ENCODE measurements around the gene FOXRED2. TPM values are rescaled to one million over a fixed set of nuclear protein-coding genes. Genes with fewer than 3 reads are reported as not detected.
A peak's percentile ranks its signal among the peaks of the same experiment; 100 is the strongest.
"Not testable (repeated sequence)": the region's sequence is repeated elsewhere in the genome, so short reads cannot be mapped to it uniquely, and the experiment has no call there.

FOXRED2 gene
- total and polyA plus RNA-seq, 2 experiments from 2014 or later: 11.5 to 38.3 TPM

DNA sequence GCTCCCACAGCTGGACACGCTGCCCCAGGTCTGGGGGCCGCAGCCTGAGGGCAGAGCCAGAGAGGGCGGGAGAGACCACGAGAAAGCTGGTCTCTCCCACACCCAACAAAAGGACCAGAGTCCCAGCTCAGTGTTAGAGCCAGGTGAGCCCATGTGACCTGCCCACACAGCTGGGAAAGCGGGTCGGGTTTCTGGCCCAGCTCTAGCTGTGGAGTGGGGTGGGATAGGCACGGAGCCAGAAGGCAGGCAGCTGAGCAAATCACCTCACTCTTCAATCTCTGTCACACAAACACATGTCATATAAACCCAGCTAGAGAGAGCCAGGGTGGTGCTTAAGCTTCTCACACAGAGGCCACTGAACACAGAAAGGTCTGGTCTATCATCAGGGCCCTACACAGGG is 29.9 kb upstream of the FOXRED2 start:
- H3K4me2 ChIP-seq: no peak overlapping the region
- H3K9me2 ChIP-seq (ENCODE audit: insufficient read depth): 0 out of 2 replicates have a peak, but pooled peaks cover 6% of the 10 kb centered on the region
- Mint-ChIP-seq H3K4me3 (no peak overlapping the region), H3K4me1 (no peaks in the 10 kb centered on the region; the same call in 2 of the 3 replicates), H3K27me3 (ENCODE audit: insufficient read depth, low read depth, poor library complexity) (peaks cover under 1% of the 10 kb centered on the region), H3K36me3 (ENCODE audit: low read depth) (peaks cover 3% of the 10 kb centered on the region; the same call in 1 of the 3 replicates), H3K27ac (no peak overlapping the region), H3K9me3 (peaks cover 18% of the 10 kb centered on the region)
- no peaks in the 10 kb centered on the region for H3K36me3 ChIP-seq (ENCODE audit: insufficient read depth)
- no peak overlapping the region for H3K27ac ChIP-seq (ENCODE audit: low read depth)
- H3K79me2 ChIP-seq (replicated peaks; ENCODE audit: insufficient read depth): no peaks in the 10 kb centered on the region
- no peaks in the 10 kb centered on the region for H3K27me3 ChIP-seq (ENCODE audit: insufficient read depth)
- no peak for TF ChIP-seq NANOG (IDR thresholded peaks at IDR 0.05; ENCODE audit: borderline replicate concordance)
- TF ChIP-seq, protein P1, sequence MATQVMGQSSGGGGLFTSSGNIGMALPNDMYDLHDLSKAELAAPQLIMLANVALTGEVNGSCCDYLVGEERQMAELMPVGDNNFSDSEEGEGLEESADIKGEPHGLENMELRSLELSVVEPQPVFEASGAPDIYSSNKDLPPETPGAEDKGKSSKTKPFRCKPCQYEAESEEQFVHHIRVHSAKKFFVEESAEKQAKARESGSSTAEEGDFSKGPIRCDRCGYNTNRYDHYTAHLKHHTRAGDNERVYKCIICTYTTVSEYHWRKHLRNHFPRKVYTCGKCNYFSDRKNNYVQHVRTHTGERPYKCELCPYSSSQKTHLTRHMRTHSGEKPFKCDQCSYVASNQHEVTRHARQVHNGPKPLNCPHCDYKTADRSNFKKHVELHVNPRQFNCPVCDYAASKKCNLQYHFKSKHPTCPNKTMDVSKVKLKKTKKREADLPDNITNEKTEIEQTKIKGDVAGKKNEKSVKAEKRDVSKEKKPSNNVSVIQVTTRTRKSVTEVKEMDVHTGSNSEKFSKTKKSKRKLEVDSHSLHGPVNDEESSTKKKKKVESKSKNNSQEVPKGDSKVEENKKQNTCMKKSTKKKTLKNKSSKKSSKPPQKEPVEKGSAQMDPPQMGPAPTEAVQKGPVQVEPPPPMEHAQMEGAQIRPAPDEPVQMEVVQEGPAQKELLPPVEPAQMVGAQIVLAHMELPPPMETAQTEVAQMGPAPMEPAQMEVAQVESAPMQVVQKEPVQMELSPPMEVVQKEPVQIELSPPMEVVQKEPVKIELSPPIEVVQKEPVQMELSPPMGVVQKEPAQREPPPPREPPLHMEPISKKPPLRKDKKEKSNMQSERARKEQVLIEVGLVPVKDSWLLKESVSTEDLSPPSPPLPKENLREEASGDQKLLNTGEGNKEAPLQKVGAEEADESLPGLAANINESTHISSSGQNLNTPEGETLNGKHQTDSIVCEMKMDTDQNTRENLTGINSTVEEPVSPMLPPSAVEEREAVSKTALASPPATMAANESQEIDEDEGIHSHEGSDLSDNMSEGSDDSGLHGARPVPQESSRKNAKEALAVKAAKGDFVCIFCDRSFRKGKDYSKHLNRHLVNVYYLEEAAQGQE (IDR thresholded peaks at IDR 0.05; ENCODE audit: unreplicated experiment): no peak
- TF ChIP-seq CTCF (conservative IDR thresholded peaks at IDR 0.05; ENCODE audit: low read depth in 2 of 2): no peak; a peak in 1 of 4 replicates
- TF ChIP-seq STAT1 (IDR thresholded peaks at IDR 0.05; ENCODE audit: unreplicated experiment): no peak
- TF ChIP-seq POLR2AphosphoS5 (IDR thresholded peaks at IDR 0.05; ENCODE audit: low read depth): no peak
- TF ChIP-seq, protein P2, sequence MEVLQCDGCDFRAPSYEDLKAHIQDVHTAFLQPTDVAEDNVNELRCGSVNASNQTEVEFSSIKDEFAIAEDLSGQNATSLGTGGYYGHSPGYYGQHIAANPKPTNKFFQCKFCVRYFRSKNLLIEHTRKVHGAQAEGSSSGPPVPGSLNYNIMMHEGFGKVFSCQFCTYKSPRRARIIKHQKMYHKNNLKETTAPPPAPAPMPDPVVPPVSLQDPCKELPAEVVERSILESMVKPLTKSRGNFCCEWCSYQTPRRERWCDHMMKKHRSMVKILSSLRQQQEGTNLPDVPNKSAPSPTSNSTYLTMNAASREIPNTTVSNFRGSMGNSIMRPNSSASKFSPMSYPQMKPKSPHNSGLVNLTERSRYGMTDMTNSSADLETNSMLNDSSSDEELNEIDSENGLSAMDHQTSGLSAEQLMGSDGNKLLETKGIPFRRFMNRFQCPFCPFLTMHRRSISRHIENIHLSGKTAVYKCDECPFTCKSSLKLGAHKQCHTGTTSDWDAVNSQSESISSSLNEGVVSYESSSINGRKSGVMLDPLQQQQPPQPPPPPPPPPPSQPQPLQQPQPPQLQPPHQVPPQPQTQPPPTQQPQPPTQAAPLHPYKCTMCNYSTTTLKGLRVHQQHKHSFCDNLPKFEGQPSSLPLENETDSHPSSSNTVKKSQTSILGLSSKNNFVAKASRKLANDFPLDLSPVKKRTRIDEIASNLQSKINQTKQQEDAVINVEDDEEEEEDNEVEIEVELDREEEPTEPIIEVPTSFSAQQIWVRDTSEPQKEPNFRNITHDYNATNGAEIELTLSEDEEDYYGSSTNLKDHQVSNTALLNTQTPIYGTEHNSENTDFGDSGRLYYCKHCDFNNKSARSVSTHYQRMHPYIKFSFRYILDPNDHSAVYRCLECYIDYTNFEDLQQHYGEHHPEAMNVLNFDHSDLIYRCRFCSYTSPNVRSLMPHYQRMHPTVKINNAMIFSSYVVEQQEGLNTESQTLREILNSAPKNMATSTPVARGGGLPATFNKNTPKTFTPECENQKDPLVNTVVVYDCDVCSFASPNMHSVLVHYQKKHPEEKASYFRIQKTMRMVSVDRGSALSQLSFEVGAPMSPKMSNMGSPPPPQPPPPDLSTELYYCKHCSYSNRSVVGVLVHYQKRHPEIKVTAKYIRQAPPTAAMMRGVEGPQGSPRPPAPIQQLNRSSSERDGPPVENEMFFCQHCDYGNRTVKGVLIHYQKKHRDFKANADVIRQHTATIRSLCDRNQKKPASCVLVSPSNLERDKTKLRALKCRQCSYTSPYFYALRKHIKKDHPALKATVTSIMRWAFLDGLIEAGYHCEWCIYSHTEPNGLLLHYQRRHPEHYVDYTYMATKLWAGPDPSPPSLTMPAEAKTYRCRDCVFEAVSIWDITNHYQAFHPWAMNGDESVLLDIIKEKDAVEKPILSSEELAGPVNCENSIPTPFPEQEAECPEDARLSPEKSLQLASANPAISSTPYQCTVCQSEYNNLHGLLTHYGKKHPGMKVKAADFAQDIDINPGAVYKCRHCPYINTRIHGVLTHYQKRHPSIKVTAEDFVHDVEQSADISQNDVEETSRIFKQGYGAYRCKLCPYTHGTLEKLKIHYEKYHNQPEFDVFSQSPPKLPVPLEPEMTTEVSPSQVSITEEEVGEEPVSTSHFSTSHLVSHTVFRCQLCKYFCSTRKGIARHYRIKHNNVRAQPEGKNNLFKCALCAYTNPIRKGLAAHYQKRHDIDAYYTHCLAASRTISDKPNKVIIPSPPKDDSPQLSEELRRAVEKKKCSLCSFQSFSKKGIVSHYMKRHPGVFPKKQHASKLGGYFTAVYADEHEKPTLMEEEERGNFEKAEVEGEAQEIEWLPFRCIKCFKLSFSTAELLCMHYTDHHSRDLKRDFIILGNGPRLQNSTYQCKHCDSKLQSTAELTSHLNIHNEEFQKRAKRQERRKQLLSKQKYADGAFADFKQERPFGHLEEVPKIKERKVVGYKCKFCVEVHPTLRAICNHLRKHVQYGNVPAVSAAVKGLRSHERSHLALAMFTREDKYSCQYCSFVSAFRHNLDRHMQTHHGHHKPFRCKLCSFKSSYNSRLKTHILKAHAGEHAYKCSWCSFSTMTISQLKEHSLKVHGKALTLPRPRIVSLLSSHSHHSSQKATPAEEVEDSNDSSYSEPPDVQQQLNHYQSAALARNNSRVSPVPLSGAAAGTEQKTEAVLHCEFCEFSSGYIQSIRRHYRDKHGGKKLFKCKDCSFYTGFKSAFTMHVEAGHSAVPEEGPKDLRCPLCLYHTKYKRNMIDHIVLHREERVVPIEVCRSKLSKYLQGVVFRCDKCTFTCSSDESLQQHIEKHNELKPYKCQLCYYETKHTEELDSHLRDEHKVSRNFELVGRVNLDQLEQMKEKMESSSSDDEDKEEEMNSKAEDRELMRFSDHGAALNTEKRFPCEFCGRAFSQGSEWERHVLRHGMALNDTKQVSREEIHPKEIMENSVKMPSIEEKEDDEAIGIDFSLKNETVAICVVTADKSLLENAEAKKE (CRISPR knock-in tag; IDR thresholded peaks at IDR 0.05): no peak
- no peak for TF ChIP-seq EZH2phosphoT487 (IDR thresholded peaks at IDR 0.05; ENCODE audit: unreplicated experiment)
- no peak for TF ChIP-seq ZNF114 (CRISPR knock-in tag; IDR thresholded peaks at IDR 0.05)
- no peak for TF ChIP-seq ZNF331 (CRISPR knock-in tag; IDR thresholded peaks at IDR 0.05; ENCODE audit: low read depth)
- no peaks in the 10 kb centered on the region for H3F3A ChIP-seq (replicated peaks; ENCODE audit: low read depth)
- no peaks in the 10 kb centered on the region for H4K20me1 ChIP-seq (replicated peaks; ENCODE audit: insufficient read depth)
- no peaks in the 10 kb centered on the region; the same call in none of the 2 replicates for H3K4me1 ChIP-seq (ENCODE audit: insufficient read depth)
- peak; percentile 87 for ATAC-seq
- no peak overlapping the region for H3K4me3 ChIP-seq
- DNase-seq (ENCODE audit: low spot score): peak; percentile 29
- H2AFZ ChIP-seq: no peak overlapping the region

DNA sequence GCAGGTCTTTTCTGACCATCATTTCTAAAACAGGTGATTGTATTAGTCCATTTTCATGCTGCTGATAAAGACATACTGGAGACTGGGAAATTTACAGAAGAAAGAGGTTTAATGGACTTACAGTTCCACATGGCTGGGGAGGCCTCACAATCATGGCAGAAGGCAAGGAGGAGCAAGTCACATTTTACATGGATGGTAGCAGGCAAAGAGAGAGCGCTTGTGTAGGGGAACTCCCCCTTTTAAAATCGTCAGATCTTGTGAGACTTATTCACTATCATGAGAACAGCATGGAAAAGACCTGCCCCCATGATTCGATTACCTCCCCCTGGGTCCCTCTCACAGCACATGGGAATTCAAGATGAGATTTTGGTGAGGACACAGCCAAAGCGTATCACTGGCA is 26.5 kb upstream of the FOXRED2 start:
- H3K4me3 ChIP-seq; H4K20me1 ChIP-seq (replicated peaks; ENCODE audit: insufficient read depth); ATAC-seq; H3K9me2 ChIP-seq (ENCODE audit: insufficient read depth); H3K27me3 ChIP-seq (ENCODE audit: insufficient read depth); H3K4me2 ChIP-seq; H3K4me1 Mint-ChIP-seq; H2AFZ ChIP-seq; H3K27ac ChIP-seq (ENCODE audit: low read depth); H3K36me3 Mint-ChIP-seq (ENCODE audit: low read depth); H3K4me1 ChIP-seq (ENCODE audit: insufficient read depth); DNase-seq (ENCODE audit: low spot score); H3K4me3 Mint-ChIP-seq; H3K36me3 ChIP-seq (ENCODE audit: insufficient read depth); H3K27ac Mint-ChIP-seq; H3K79me2 ChIP-seq (replicated peaks; ENCODE audit: insufficient read depth): not testable (repeated sequence)
- Mint-ChIP-seq H3K27me3 (ENCODE audit: insufficient read depth, low read depth, poor library complexity) (peaks cover 12% of the 10 kb centered on the region), H3K9me3 (peaks cover 18% of the 10 kb centered on the region)
- H3F3A ChIP-seq (replicated peaks; ENCODE audit: low read depth): peaks cover 13% of the 10 kb centered on the region

Data from GM23338 (cell line).